Colonic mucosa (tissue), 4 donors: Measurements from ENCODE around the gene NOD1. TPM values are rescaled to one million over a fixed set of nuclear protein-coding genes. Genes with fewer than 3 reads are reported as not detected.

Experiments
- DNase-seq: peaks from one replicate; pipeline ENCODE4 v3.0.0-alpha.2; 2020
- H3K27ac ChIP-seq: fragments of 200-600 bp; one replicate; pipeline ENCODE4 v1.8.0; 2021
- H3K27me3 ChIP-seq: fragments of 200-600 bp; one replicate; pipeline ENCODE4 v1.8.0; 2021
- H3K36me3 ChIP-seq: fragments of 200-600 bp; one replicate; pipeline ENCODE4 v1.8.0; 2021
- H3K4me1 ChIP-seq: fragments of 200-600 bp; one replicate; pipeline ENCODE4 v1.8.0; 2021; ENCODE audit warnings: mild to moderate bottlenecking
- H3K4me3 ChIP-seq: fragments of 200-600 bp; one replicate; pipeline ENCODE4 v1.8.0; 2021
- H3K9ac ChIP-seq, 2 donors: one replicate each; pipeline ENCODE4 v1.7.0; 2013; ENCODE audit warnings: control low read depth in 2 of 2, low read depth in 2 of 2, low read length in 2 of 2
- H3K9me3 ChIP-seq: fragments of 200-600 bp; one replicate; pipeline ENCODE4 v1.8.0; 2021
- CTCF ChIP-seq: fragments of 200-600 bp; IDR thresholded peaks from one replicate; pipeline ENCODE4 v1.8.0; 2022; ENCODE audit warnings: antibody characterized with exemption, mild to moderate bottlenecking
- intact Hi-C: fragments of 100-400 bp; cut with DNase I; formaldehyde crosslinking; loops from one replicate; pipeline ENCODE4 v1.14.1; 2022
- total RNA-seq, 2 donors: library from RNA; stranded (reverse); fragmentation: NEBNext Ultra II Directional in 1 of 2; extraction: Animal tissue kit (Norgen Biotek cat#: 25700) in 1 of 2; gene quantifications; one replicate each; pipeline ENCODE4 v1.2.1, GENCODE V29; 2021
- donor health status: healthy.
- donor health status: DM: no; HTN: no; CAD: no.
- donor health status: DM: no; HTN: no; CAD: no.

The NOD1 gene
- total RNA-seq, 2 donors from 2014 or later: 9.5 to 14.0 TPM

GRCh38 chr7:30479202-30480120, 877 bp upstream of the NOD1 start:
- intact Hi-C loops: no loop called here
- Histone ChIP-seq H3K4me3 (peak overlapping the region; percentile 53), H3K4me1 (peaks cover 14% of the 10 kb centered on the region), H3K36me3 (no peaks in the 10 kb centered on the region), H3K9me3 (no peaks in the 10 kb centered on the region), H3K27ac (peak overlapping the region; percentile 76), H3K9ac (peak overlapping the region; percentile 91 to 95), H3K27me3 (no peaks in the 10 kb centered on the region)
- no peak for DNase-seq
- no peak for TF ChIP-seq CTCF

- no peak overlapping the region for H3K4me3 ChIP-seq
- H3K27me3 ChIP-seq: no peaks in the 10 kb centered on the region
- H3K9me3 ChIP-seq: no peaks in the 10 kb centered on the region
- peak overlapping the region in 1 of 2 donors; percentile 27 for H3K9ac ChIP-seq
- H3K36me3 ChIP-seq: no peaks in the 10 kb centered on the region
- H3K4me1 ChIP-seq: peaks cover 14% of the 10 kb centered on the region
- TF ChIP-seq CTCF: no peak
- H3K27ac ChIP-seq: no peak overlapping the region
- intact Hi-C loops: no loop called here
- DNase-seq: no peak
Measured at GRCh38 chr7:30476459-30477145, 2.0 kb downstream of the NOD1 start.

GRCh38 chr7:30475580-30475979, 3.0 kb downstream of the NOD1 start:
- intact Hi-C loops: no loop called here
- Histone ChIP-seq H3K27ac (no peak overlapping the region), H3K4me3 (no peak overlapping the region)

GRCh38 chr7:30474893-30475292, 3.7 kb downstream of the NOD1 start:
- Histone ChIP-seq H3K9me3 (no peaks in the 10 kb centered on the region), H3K9ac (no peak overlapping the region), H3K4me1 (peaks cover 14% of the 10 kb centered on the region), H3K27me3 (no peaks in the 10 kb centered on the region), H3K4me3 (no peak overlapping the region), H3K27ac (no peak overlapping the region), H3K36me3 (no peaks in the 10 kb centered on the region)
- DNase-seq: no peak
- TF ChIP-seq CTCF: no peak
- intact Hi-C loops: no loop called here

More at GRCh38 chr7:30475580-30475979, 3.0 kb downstream of the NOD1 start:
- Histone ChIP-seq H3K36me3 (no peaks in the 10 kb centered on the region), H3K9me3 (no peaks in the 10 kb centered on the region), H3K9ac (peak overlapping the region in 1 of 2 donors; percentile 2), H3K4me1 (peaks cover 14% of the 10 kb centered on the region), H3K27me3 (no peaks in the 10 kb centered on the region)
- no peak for TF ChIP-seq CTCF
- DNase-seq: no peak

GRCh38 chr7:30474485-30474884, 4.1 kb downstream of the NOD1 start:
- Histone ChIP-seq H3K4me3 (no peak overlapping the region), H3K9ac (no peak overlapping the region), H3K9me3 (no peaks in the 10 kb centered on the region), H3K27me3 (no peaks in the 10 kb centered on the region), H3K4me1 (peaks cover 14% of the 10 kb centered on the region), H3K36me3 (no peaks in the 10 kb centered on the region), H3K27ac (no peak overlapping the region)
- no peak for TF ChIP-seq CTCF
- intact Hi-C loops: no loop called here
- DNase-seq: no peak
